Neural crest cell (in vitro differentiated cells): ENCODE measurements around the gene SUPV3L1. TPM values are rescaled to one million over a fixed set of nuclear protein-coding genes. Genes with fewer than 3 reads are reported as not detected.

Experiments
- DNase-seq: peaks from one replicate; pipeline ENCODE4 v3.0.0; 2021; ENCODE audit warnings: low read depth, mixed read lengths, low spot score
- H3K27ac Mint-ChIP-seq: one replicate; pipeline ENCODE4 v1.8.0; 2021; ENCODE audit warnings: mild to moderate bottlenecking, mixed read lengths; ENCODE audit not compliant: unreplicated experiment
- H3K27me3 Mint-ChIP-seq: 2 replicates; pipeline ENCODE4 v1.8.0; 2021; ENCODE audit warnings: low read depth, mild to moderate bottlenecking, mixed read lengths
- H3K36me3 Mint-ChIP-seq: 2 replicates; pipeline ENCODE4 v1.8.0; 2021; ENCODE audit warnings: low read depth, mild to moderate bottlenecking, mixed read lengths
- H3K4me1 Mint-ChIP-seq: 2 replicates; pipeline ENCODE4 v1.8.0; 2021; ENCODE audit warnings: mixed read lengths
- H3K4me3 Mint-ChIP-seq: one replicate; pipeline ENCODE4 v1.8.0; 2021; ENCODE audit warnings: mild to moderate bottlenecking, mixed read lengths
- H3K9me3 Mint-ChIP-seq: 2 replicates; pipeline ENCODE4 v1.8.0; 2021; ENCODE audit warnings: mixed read lengths
- total RNA-seq: library from RNA; stranded (reverse); gene quantifications from 2 replicates; pipeline ENCODE4 v1.2.1, GENCODE V29; 2021
- TF ChIP-seq, protein P1 (sequence below): fragments of 200-600 bp; sonication (generic); conservative IDR thresholded peaks from 2 replicates; pipeline ENCODE4 v1.5.0; 2021; ENCODE audit warnings: antibody characterized with exemption, mild to moderate bottlenecking

Gene SUPV3L1
- total RNA-seq, 1 donor from 2014 or later, result 39.4 TPM

DNA sequence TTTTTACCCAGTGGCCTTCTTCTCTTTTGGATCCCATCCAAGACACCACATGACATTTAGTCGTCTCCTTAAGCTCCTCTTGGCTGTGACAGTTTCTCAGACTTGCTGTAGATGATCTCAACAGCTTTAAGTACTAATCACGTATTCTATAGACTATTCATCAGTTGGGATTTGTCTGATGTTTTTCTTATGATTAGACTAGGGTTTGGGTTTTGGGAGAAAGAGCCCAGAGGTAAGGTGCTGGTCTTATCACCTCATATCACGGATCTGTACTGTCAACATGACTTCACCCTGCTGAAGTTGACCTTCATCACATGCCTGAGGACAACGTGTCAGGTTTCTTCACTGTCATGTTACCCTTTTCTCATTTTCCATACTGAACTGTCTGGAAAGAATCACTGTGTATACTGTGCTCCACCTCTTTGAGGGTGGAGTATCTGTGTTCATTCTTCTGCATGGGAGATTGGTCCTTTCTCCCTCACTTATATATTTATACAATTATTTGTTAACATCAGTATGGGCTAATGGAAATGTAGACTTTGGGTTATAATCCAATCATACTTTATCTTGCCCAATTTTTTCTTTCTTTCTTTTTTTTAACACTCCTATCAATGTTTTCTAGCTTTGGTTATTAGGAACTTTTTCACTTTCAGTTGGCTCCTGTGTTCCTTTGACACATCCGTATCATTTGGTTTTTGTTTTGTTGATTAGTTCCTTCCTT, 33.7 kb downstream of the SUPV3L1 start:
- H3K27ac Mint-ChIP-seq, result no peak overlapping the region
- H3K4me1 Mint-ChIP-seq, result no peaks in the 10 kb centered on the region
- H3K36me3 Mint-ChIP-seq, result no peaks in the 10 kb centered on the region
- TF ChIP-seq, protein P1, sequence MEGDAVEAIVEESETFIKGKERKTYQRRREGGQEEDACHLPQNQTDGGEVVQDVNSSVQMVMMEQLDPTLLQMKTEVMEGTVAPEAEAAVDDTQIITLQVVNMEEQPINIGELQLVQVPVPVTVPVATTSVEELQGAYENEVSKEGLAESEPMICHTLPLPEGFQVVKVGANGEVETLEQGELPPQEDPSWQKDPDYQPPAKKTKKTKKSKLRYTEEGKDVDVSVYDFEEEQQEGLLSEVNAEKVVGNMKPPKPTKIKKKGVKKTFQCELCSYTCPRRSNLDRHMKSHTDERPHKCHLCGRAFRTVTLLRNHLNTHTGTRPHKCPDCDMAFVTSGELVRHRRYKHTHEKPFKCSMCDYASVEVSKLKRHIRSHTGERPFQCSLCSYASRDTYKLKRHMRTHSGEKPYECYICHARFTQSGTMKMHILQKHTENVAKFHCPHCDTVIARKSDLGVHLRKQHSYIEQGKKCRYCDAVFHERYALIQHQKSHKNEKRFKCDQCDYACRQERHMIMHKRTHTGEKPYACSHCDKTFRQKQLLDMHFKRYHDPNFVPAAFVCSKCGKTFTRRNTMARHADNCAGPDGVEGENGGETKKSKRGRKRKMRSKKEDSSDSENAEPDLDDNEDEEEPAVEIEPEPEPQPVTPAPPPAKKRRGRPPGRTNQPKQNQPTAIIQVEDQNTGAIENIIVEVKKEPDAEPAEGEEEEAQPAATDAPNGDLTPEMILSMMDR, result no peak
- peaks cover 4% of the 10 kb centered on the region for H3K9me3 Mint-ChIP-seq
- no peak for DNase-seq
- no peak overlapping the region for H3K4me3 Mint-ChIP-seq
- peaks cover 3% of the 10 kb centered on the region for H3K27me3 Mint-ChIP-seq

DNA sequence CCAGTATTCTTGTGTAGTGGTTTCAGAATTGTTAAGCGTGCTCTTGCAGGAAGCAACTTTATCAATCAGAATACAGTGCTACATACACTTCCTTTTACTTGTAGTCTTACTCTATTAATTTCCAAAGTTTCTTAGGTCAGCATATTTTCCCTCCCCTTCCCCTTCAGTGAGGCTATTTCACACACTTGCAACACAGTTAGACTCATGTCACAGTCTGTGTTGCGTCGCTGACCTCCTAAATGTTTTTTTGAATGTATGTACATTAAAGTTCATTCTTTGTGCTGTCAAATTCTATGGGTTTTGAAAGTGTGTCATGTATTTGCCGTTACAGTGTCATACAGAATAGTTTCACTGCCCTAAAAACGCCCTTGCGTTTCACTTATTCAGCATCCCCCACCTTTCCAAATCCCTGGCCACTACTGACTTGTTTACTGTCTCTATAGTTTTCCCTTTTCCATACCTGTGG, 34.7 kb downstream of the SUPV3L1 start:
- no peak overlapping the region for H3K4me3 Mint-ChIP-seq
- DNase-seq, result no peak
- H3K4me1 Mint-ChIP-seq, result no peaks in the 10 kb centered on the region
- H3K27ac Mint-ChIP-seq, result no peak overlapping the region
- H3K36me3 Mint-ChIP-seq, result no peaks in the 10 kb centered on the region
- TF ChIP-seq, protein P1, result no peak
- peaks cover 4% of the 10 kb centered on the region for H3K9me3 Mint-ChIP-seq
- H3K27me3 Mint-ChIP-seq, result peaks cover 3% of the 10 kb centered on the region

DNA sequence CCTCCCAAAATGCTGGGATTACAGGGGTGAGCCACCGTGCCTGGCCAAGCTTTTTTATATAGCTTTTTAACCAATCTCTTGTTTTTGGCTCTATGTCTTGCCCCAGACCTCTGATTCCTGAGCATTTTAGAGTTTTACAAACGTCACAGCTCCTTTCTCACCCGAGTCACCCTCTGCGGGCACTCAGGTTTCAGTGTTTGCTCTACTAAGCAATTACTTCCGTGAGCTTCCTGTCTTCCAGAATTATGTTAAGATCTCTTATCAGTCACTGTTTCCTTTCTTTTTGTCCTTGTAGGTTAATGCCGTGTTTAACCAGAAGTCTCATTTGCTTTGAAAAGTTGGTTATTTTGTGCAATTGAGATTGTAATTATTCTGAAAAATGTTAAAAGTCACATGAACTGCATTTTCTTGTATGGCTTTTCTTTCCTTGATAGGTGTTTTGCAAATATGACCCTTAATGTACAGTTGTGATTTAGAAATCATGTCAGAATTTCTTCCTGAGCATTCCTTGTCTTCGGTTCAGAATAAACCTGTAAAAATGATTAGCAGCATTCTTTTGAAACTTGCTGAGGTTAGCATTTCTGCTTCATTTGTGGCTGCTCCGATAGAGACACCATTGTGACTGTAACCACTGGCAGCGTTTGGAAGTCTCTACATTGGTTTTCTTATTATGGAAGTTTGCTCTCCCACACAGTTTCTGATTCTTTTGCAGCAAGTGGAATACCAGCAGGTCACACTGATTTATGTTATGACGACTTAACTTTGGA, 35.6 kb downstream of the SUPV3L1 start:
- H3K4me1 Mint-ChIP-seq, result no peaks in the 10 kb centered on the region
- no peak for DNase-seq
- peaks cover 4% of the 10 kb centered on the region for H3K9me3 Mint-ChIP-seq
- H3K27me3 Mint-ChIP-seq, result peaks cover 3% of the 10 kb centered on the region
- TF ChIP-seq, protein P1, result no peak
- H3K27ac Mint-ChIP-seq, result no peak overlapping the region
- H3K4me3 Mint-ChIP-seq, result no peak overlapping the region
- H3K36me3 Mint-ChIP-seq, result no peaks in the 10 kb centered on the region

DNA sequence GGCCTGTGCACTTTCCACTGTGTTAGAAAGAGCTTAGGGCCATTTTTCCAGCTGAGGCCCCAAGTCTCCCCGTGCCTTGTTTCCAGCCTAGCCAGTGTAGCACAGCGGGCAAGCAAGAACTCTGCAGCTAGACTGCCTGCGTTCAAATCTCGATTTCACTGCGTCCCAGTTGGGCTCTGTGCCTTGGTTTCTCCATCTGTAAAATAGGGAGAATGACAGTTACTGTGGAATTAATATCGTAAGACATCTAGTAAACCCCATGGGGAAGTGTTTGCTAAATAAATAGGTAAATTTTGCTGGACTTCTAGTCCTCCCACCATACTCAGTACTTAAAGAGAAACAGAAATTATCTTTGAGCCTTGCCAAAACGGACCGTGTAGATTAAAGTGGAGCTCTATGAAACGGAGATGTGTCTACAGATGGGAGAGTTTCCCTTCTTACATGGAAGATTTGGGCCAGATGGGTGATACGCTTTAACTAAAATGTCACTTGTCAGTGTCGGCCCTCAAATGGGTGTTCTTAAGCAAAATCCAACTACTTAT, 36.6 kb downstream of the SUPV3L1 start:
- Mint-ChIP-seq H3K4me3 (no peak overlapping the region), H3K27ac (no peak overlapping the region), H3K9me3 (peaks cover 4% of the 10 kb centered on the region), H3K4me1 (no peaks in the 10 kb centered on the region), H3K27me3 (peaks cover 3% of the 10 kb centered on the region), H3K36me3 (no peaks in the 10 kb centered on the region)
- TF ChIP-seq, protein P1, result no peak
- DNase-seq, result no peak

DNA sequence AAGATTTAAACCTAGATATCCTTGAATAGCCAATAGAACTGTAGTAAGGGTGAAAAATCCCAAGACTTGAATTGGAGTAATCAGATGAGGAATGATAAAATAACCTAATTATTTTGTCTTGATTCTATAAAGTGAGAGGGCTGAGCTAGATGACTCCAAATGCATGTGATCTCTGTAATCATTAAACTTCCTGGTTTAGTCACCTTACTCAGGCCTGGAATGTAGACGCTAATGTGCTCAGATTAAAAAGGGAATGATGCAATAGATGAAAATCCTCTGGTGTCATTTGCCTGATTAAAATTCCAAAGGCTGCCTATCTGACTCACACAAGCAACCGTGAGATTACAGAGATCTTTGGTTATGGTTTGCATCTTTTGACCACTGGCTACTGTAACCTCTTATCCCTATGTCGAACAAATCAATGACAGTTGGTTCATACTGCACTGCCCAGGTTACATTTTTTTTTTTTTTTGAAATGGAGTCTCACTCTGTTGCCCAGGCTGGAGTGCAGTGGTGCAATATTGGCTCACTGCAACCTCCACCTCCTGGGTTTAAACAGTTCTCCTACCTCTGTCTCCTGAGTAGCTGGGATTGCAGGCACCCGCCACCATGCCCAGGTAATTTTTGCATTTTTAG, 37.2 kb downstream of the SUPV3L1 start:
- DNase-seq, result no peak
- Mint-ChIP-seq H3K36me3 (no peaks in the 10 kb centered on the region), H3K27ac (no peak overlapping the region), H3K4me1 (peaks cover 3% of the 10 kb centered on the region), H3K4me3 (no peak overlapping the region), H3K9me3 (peaks cover 4% of the 10 kb centered on the region), H3K27me3 (peaks cover 3% of the 10 kb centered on the region)
- TF ChIP-seq, protein P1, result no peak
